ENCODE measurements around the gene PUSL1. TPM values are rescaled to one million over a fixed set of nuclear protein-coding genes. Genes with fewer than 3 reads are reported as not detected.

The PUSL1 gene
- total RNA-seq, 1 experiment from 2014 or later, result 132 TPM

DNA sequence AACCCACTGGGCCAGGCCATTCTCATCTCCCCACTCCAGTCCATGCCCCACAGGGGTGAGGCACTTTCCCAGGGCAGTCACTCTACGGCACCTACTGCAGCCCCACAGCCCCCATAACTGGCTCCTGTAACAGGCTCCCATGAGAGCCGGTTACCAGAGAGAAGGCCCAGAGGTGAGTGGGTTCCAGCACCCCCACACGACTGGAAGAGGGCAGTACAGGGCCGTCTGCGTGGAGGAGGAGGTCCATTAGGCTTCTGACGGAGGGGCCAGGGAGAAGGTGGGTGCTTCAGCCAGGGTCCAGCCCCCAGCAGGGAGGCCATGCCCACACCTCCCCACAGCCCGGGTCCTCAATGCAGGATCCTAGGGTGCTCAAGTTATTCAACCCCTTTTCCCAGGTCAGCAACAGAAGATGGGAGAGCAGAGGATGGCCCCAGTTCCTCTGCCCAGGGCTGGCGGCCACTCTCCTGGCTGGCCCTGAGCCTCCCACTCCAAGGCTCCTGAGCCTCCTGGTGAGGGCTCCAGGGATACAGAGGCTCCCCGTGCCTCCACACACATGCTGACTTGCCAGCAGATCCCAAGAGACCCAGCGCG, 2.2 kb upstream of the PUSL1 start:
- Histone ChIP-seq H3K4me2 (ENCODE audit: low read length) (peak overlapping the region; percentile 93), H3K9me3 (ENCODE audit: low read length) (no peaks in the 10 kb centered on the region), H3K27me3 (ENCODE audit: low read length) (no peaks in the 10 kb centered on the region), H3K36me3 (ENCODE audit: low read depth, low read length) (peaks cover 2% of the 10 kb centered on the region; the same call in 1 of the 2 replicates), H3K9ac (ENCODE audit: low read length) (no peak overlapping the region), H3K9me2 (replicated peaks; ENCODE audit: low read length) (no peaks in the 10 kb centered on the region), H3F3A (ENCODE audit: low read length, unreplicated experiment) (no peaks in the 10 kb centered on the region), H4K20me1 (ENCODE audit: low read length) (peaks cover 11% of the 10 kb centered on the region), H2AFZ (ENCODE audit: low read length) (no peak overlapping the region), H3K4me1 (ENCODE audit: insufficient read depth, low read length) (peaks cover 33% of the 10 kb centered on the region), H3K27ac (ENCODE audit: low read length) (no peak overlapping the region), H3K79me2 (ENCODE audit: low read length) (peaks cover 65% of the 10 kb centered on the region), H3K4me3 (ENCODE audit: low read length) (peak overlapping the region; percentile 97)
- ChIA-PET POLR2A (ENCODE audit: unreplicated experiment) (no interaction called here), CTCF (no interaction called here)
- ATAC-seq (no peak), DNase-seq (no peak)
- no TSS peak for BruUV-seq (replicated peaks)
- TF ChIP-seq, protein P1, sequence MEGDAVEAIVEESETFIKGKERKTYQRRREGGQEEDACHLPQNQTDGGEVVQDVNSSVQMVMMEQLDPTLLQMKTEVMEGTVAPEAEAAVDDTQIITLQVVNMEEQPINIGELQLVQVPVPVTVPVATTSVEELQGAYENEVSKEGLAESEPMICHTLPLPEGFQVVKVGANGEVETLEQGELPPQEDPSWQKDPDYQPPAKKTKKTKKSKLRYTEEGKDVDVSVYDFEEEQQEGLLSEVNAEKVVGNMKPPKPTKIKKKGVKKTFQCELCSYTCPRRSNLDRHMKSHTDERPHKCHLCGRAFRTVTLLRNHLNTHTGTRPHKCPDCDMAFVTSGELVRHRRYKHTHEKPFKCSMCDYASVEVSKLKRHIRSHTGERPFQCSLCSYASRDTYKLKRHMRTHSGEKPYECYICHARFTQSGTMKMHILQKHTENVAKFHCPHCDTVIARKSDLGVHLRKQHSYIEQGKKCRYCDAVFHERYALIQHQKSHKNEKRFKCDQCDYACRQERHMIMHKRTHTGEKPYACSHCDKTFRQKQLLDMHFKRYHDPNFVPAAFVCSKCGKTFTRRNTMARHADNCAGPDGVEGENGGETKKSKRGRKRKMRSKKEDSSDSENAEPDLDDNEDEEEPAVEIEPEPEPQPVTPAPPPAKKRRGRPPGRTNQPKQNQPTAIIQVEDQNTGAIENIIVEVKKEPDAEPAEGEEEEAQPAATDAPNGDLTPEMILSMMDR (conservative IDR thresholded peaks at IDR 0.05; ENCODE audit: low read depth, low read length), result peak; percentile 45
- no peak for TF ChIP-seq EZH2phosphoT487 (IDR thresholded peaks at IDR 0.05; ENCODE audit: borderline replicate concordance, low read length)
- TF ChIP-seq EZH2 (IDR thresholded peaks at IDR 0.05; ENCODE audit: low read length, unreplicated experiment), result no peak
- intact Hi-C loops (cut with micrococcal nuclease), result no loop called here

DNA sequence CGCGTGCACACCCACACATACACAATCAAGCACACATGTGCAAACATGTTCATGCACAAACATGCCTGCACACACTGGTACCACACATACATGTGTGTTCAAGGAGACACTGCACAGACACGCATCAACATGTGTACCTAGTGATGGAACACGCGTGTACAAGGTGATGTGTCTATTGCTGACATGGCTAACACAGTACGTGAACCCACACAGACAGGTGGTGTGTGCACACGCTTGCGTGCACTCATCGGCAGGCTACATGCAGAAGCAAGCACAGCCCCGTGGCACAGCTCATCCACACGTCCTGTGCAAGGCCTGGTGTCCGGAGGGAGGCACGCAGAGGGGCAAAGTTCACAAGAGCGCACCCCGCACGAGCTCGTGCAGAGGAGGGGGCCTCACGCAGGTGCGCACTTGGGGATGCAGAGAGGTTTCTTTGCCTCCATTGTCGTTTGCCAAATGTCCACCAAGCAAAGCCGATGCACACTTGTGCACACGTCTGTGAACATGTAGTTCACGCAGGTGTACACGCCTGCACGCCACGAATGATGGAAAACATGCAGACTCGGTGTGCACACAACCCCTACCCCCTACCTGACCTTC, 1.6 kb upstream of the PUSL1 start:
- peaks cover 11% of the 10 kb centered on the region for H4K20me1 ChIP-seq (ENCODE audit: low read length)
- intact Hi-C loops (cut with micrococcal nuclease), result no loop called here
- H3K4me1 ChIP-seq (ENCODE audit: insufficient read depth, low read length), result peaks cover 33% of the 10 kb centered on the region
- no peaks in the 10 kb centered on the region for H3K27me3 ChIP-seq (ENCODE audit: low read length)
- TSS peak; percentile 38 for BruUV-seq (replicated peaks)
- H3K4me2 ChIP-seq (ENCODE audit: low read length), result peak overlapping the region; percentile 93
- ChIA-PET POLR2A (ENCODE audit: unreplicated experiment) (no interaction called here), CTCF (no interaction called here)
- TF ChIP-seq, protein P1 (conservative IDR thresholded peaks at IDR 0.05; ENCODE audit: low read depth, low read length), result no peak
- TF ChIP-seq EZH2phosphoT487 (IDR thresholded peaks at IDR 0.05; ENCODE audit: borderline replicate concordance, low read length) (no peak), EZH2 (IDR thresholded peaks at IDR 0.05; ENCODE audit: low read length, unreplicated experiment) (no peak)
- no peaks in the 10 kb centered on the region for H3K9me3 ChIP-seq (ENCODE audit: low read length)
- H3F3A ChIP-seq (ENCODE audit: low read length, unreplicated experiment), result no peaks in the 10 kb centered on the region
- ATAC-seq (no peak), DNase-seq (peak; percentile 35)
- peak overlapping the region; percentile 97 for H3K4me3 ChIP-seq (ENCODE audit: low read length)
- H2AFZ ChIP-seq (ENCODE audit: low read length), result no peak overlapping the region
- H3K27ac ChIP-seq (ENCODE audit: low read length), result no peak overlapping the region
- H3K9ac ChIP-seq (ENCODE audit: low read length), result peak overlapping the region; percentile 77
- H3K79me2 ChIP-seq (ENCODE audit: low read length), result peaks cover 66% of the 10 kb centered on the region
- H3K36me3 ChIP-seq (ENCODE audit: low read depth, low read length), result peaks cover 8% of the 10 kb centered on the region; the same call in 1 of the 2 replicates
- no peaks in the 10 kb centered on the region for H3K9me2 ChIP-seq (replicated peaks; ENCODE audit: low read length)

Measured in PC-3 (cell line).